AG04450 (cell line): ENCODE results near the gene CPLX1. TPM values are rescaled to one million over a fixed set of nuclear protein-coding genes. Genes with fewer than 3 reads are reported as not detected.

ENCODE experiments used
- CTCF ChIA-PET: fragments of 300-600, 350-600 bp; formaldehyde crosslinking; extraction: SDS; loops from one replicate; lab custom pipeline; 2022; ENCODE audit warnings: antibody characterized with exemption, inconsistent platforms; lab: Charles Lee
- POLR2A ChIA-PET: fragments of 350-600 bp; formaldehyde crosslinking; extraction: SDS; loops from one replicate; lab custom pipeline; 2021; ENCODE audit warnings: antibody characterized with exemption, inconsistent platforms; lab: Yijun Ruan, JAX
- DNase-seq: peaks from one replicate; pipeline ENCODE4 v3.0.0-alpha.2; 2011; ENCODE audit warnings: low read depth, low spot score
- H3K27ac ChIP-seq: one replicate; pipeline ENCODE4 v1.5.1; 2012; ENCODE audit warnings: low read depth, low read length, control low read depth
- H3K27me3 ChIP-seq: one replicate; pipeline ENCODE4 v1.6.0; 2012; ENCODE audit warnings: low read length; ENCODE audit not compliant: control insufficient read depth, insufficient read depth
- H3K4me3 ChIP-seq: 2 replicates; pipeline ENCODE4 v1.5.1; 2011; ENCODE audit warnings: mild to moderate bottlenecking, low read depth, low read length, control low read depth
- H3K9me3 ChIP-seq: 2 replicates; pipeline ENCODE4 v1.5.1; 2012; ENCODE audit warnings: low read length; ENCODE audit not compliant: control insufficient read depth, insufficient read depth
- polyA plus RNA-seq: library from polyadenylated mRNA; depleted of rRNA; stranded (reverse); fragments of >200 nt; gene quantifications from 2 replicates; pipeline ENCODE4 v1.2.3, GENCODE V29; 2011
- TF ChIP-seq, protein P1 (sequence below): IDR thresholded peaks from 2 replicates; pipeline ENCODE4 v1.5.1; 2011; ENCODE audit warnings: low read depth, low read length, control low read depth, inconsistent platforms

CPLX1 gene
- polyA plus RNA-seq, 1 experiment = not detected

- H3K4me3 ChIP-seq = no peak overlapping the region
- TF ChIP-seq, protein P1, sequence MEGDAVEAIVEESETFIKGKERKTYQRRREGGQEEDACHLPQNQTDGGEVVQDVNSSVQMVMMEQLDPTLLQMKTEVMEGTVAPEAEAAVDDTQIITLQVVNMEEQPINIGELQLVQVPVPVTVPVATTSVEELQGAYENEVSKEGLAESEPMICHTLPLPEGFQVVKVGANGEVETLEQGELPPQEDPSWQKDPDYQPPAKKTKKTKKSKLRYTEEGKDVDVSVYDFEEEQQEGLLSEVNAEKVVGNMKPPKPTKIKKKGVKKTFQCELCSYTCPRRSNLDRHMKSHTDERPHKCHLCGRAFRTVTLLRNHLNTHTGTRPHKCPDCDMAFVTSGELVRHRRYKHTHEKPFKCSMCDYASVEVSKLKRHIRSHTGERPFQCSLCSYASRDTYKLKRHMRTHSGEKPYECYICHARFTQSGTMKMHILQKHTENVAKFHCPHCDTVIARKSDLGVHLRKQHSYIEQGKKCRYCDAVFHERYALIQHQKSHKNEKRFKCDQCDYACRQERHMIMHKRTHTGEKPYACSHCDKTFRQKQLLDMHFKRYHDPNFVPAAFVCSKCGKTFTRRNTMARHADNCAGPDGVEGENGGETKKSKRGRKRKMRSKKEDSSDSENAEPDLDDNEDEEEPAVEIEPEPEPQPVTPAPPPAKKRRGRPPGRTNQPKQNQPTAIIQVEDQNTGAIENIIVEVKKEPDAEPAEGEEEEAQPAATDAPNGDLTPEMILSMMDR = no peak
- H3K27ac ChIP-seq = no peak overlapping the region
- POLR2A ChIA-PET = no interaction called here
- H3K27me3 ChIP-seq = peaks cover 14% of the 10 kb centered on the region
- H3K9me3 ChIP-seq = peaks cover 10% of the 10 kb centered on the region; the same call in 1 of the 2 replicates
- no peak for DNase-seq
- CTCF ChIA-PET = no interaction called here
Measured at GRCh38 chr4:804804-805203, 21.1 kb downstream of the CPLX1 start.

DNA sequence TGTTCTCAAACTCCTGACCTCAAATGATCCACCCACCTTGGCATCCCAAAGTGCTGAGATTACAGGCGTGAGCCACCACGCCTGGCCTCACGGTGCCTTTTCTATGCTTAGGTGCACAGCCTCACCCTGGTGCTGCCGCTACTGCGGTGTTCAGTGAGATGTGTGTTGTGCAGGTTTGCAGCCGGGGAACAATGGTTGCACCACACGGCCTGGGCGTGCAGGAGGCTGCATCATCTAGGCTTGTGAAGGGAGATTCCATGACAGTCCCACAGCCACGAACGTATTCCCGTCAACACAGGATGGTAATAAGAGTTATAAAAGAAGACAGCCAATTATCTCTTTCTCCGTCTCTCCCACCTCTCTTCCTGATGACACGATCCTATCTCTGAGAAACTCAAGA lies 22.0 kb downstream of the CPLX1 start:
- TF ChIP-seq, protein P1 = no peak
- POLR2A ChIA-PET = no interaction called here
- CTCF ChIA-PET = no interaction called here
- Histone ChIP-seq H3K4me3 (no peak overlapping the region), H3K9me3 (peaks cover 10% of the 10 kb centered on the region; the same call in 1 of the 2 replicates), H3K27ac (no peak overlapping the region), H3K27me3 (peaks cover 18% of the 10 kb centered on the region)
- DNase-seq = no peak

GRCh38 chr4:801436-802124 lies 24.3 kb downstream of the CPLX1 start:
- peaks cover 10% of the 10 kb centered on the region; the same call in 1 of the 2 replicates for H3K9me3 ChIP-seq
- peaks cover 19% of the 10 kb centered on the region for H3K27me3 ChIP-seq
- no peak for DNase-seq
- CTCF ChIA-PET = no interaction called here
- TF ChIP-seq, protein P1 = no peak
- no peak overlapping the region for H3K27ac ChIP-seq
- POLR2A ChIA-PET = no interaction called here
- no peak overlapping the region for H3K4me3 ChIP-seq

GRCh38 chr4:797066-797465 lies 28.9 kb downstream of the CPLX1 start:
- ChIA-PET POLR2A (no interaction called here), CTCF (no interaction called here)

DNA sequence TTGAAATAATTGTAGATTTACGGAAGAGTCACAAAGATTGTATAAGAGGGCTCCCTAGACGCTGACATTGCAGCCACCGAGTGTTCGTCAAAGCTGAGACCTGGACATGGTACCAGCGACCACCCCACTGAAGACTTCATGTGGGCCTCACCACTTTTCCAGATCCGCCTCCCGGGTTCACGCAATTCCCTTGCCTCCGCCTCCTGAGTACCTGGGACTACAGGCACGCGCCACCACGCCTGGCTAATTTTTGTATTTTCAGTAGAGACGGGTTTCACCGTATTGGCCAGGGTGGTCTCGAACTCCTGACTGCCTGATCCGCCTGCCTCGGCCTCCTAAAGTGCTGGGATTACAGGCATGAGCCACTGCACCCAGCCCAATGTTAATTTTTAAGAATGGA lies 29.7 kb downstream of the CPLX1 start:
- no peak overlapping the region for H3K4me3 ChIP-seq
- TF ChIP-seq, protein P1 = no peak
- CTCF ChIA-PET = no interaction called here
- DNase-seq = no peak
- H3K9me3 ChIP-seq = no peaks in the 10 kb centered on the region; the same call in 1 of the 2 replicates
- POLR2A ChIA-PET = no interaction called here
- peaks cover 62% of the 10 kb centered on the region for H3K27me3 ChIP-seq
- no peak overlapping the region for H3K27ac ChIP-seq

More at GRCh38 chr4:797066-797465, 28.9 kb downstream of the CPLX1 start:
- no peak overlapping the region for H3K4me3 ChIP-seq
- H3K9me3 ChIP-seq = peaks cover 3% of the 10 kb centered on the region; the same call in 1 of the 2 replicates
- no peak overlapping the region for H3K27ac ChIP-seq
- DNase-seq = no peak
- H3K27me3 ChIP-seq = peaks cover 59% of the 10 kb centered on the region
- TF ChIP-seq, protein P1 = no peak
